Keratinocyte (primary cell): ENCODE data around the gene TBX6.

Source experiments
- EZH2 ChIP-seq: IDR thresholded peaks from one replicate; pipeline ENCODE4 v1.6.1; 2012; ENCODE audit warnings: inconsistent platforms, mild to moderate bottlenecking, low read length, moderate library complexity
- TF ChIP-seq, protein P1 (sequence below), 3 experiments: IDR thresholded peaks in 1 of 3; conservative IDR thresholded peaks in 1 of 3; optimal IDR thresholded peaks in 1 of 3; 2 replicates in 2 of 3; 3 replicates in 1 of 3; pipeline versions ENCODE3 to v1.5.1; 2011; ENCODE audit warnings: low read length in 3 of 3, mild to moderate bottlenecking in 3 of 3, moderate library complexity in 2 of 3, control low read depth in 1 of 3, inconsistent platforms in 1 of 3; ENCODE audit not compliant: insufficient read depth in 2 of 3; ENCODE audit errors: extremely low read depth in 1 of 3

DNA sequence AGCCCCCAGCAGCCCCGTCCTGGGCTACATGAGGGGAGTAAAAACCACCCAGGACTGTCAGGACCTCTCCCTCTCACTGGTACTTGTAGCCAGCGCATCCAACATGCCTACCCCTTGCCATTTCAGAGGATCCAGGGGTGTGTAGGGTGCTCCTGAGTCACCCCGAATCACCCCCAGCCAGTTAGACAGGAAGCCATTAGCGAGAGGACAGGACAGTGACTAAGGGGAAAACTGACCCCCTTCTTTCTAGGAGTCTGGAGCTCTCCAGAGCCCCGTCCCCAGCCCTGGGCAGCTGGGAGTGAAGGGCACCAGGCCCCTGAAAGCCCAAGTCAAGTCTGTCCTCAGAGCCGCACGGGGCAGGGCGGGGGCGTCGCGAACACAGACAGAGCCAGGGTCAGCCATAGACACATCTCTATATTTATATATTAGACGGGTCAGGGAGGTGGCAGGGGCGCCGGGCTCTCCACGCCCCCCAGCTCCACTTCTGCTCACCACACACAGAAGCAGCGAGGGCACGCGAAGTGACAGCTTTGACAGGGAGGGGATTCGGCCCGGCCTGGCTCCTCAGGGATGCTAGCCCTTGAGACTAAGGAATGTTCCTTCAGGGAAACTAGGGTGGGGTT, 22.1 kb upstream of the TBX6 start:
- TF ChIP-seq, protein P1, sequence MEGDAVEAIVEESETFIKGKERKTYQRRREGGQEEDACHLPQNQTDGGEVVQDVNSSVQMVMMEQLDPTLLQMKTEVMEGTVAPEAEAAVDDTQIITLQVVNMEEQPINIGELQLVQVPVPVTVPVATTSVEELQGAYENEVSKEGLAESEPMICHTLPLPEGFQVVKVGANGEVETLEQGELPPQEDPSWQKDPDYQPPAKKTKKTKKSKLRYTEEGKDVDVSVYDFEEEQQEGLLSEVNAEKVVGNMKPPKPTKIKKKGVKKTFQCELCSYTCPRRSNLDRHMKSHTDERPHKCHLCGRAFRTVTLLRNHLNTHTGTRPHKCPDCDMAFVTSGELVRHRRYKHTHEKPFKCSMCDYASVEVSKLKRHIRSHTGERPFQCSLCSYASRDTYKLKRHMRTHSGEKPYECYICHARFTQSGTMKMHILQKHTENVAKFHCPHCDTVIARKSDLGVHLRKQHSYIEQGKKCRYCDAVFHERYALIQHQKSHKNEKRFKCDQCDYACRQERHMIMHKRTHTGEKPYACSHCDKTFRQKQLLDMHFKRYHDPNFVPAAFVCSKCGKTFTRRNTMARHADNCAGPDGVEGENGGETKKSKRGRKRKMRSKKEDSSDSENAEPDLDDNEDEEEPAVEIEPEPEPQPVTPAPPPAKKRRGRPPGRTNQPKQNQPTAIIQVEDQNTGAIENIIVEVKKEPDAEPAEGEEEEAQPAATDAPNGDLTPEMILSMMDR (optimal IDR thresholded peaks at IDR 0.05 in 1 of 3, IDR thresholded peaks at IDR 0.05 in 1 of 3, conservative IDR thresholded peaks at IDR 0.05 in 1 of 3; ENCODE audit: extremely low read depth in 1 of 3, insufficient read depth in 2 of 3, low read length in 3 of 3) = no peak
- no peak for TF ChIP-seq EZH2
